Measurements from ENCODE around the gene ZNF177.
A peak's percentile ranks its signal among the peaks of the same experiment; 100 is the strongest.
"Not testable (repeated sequence)": the region's sequence is repeated elsewhere in the genome, so short reads cannot be mapped to it uniquely, and the experiment has no call there.

Gene ZNF177

DNA sequence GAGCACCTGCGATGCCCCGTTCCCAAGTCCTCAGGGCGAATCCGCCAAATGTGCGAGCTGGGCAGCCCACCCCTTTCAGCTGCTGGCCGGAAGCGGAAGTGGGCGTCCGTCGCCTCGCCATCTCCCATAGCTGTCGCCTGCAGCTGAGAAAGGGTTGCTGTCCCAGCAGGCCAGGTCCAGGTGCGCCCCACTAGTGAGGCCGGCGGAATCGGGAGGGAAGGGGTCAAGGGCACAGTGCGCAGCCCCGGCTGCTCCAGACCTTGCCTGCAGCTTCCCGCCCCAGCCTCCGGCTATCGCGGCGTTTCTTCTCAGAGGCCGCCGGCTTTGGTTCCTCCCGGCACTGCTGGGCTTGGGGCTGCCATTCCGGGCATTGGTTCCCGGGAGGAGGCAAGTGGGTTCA lies at the start of gene ZNF177:
TSS of gene ZNF177 (plus strand) at position 109 of the 400 bp plus-strand sequence. CDS start 15,299 bp downstream, outside the sequence.
- no peak for DNase-seq (ENCODE audit: low spot score)

DNA sequence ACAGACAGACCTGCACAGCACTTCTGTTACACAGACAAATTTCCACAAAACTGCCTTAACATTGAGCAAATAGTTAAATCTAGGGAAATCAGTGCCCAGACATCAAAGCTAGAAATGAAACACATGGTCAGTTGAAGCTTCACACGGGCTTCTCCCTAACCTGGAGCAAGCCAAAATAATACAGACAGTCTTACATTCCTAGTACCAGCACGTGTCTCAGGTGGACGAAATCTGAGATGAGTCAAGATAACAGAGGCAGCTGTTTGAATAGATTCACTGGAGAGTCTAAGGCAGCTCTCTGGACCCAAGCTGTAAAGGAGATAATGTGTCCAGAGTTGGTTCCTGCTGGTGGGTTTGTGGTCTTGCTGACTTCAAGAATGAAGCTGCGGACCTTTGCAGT lies 49.1 kb upstream of the ZNF177 start:
- DNase-seq (ENCODE audit: low spot score): no peak

DNA sequence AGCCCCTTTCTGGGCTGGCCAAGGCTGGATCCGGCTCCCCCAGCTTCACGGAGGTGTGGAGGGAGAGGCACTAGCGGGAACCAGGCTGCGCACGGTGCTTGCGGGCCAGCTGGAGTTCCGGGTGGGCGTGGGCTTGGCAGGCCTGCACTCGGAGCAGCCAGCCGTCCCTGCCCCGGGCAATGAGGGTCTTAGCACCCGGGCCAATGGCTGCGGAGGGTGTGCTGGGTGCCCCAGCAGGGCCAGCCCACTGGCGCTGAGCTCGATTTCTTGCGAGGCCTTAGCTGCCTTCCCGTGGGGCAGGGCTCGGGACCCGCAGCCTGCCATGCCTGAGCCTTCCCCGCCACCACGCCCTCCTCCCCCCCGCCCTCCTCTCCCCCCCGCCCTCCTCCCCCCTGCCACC lies 41.5 kb upstream of the ZNF177 start:
- no peak for DNase-seq (ENCODE audit: low spot score)

DNA sequence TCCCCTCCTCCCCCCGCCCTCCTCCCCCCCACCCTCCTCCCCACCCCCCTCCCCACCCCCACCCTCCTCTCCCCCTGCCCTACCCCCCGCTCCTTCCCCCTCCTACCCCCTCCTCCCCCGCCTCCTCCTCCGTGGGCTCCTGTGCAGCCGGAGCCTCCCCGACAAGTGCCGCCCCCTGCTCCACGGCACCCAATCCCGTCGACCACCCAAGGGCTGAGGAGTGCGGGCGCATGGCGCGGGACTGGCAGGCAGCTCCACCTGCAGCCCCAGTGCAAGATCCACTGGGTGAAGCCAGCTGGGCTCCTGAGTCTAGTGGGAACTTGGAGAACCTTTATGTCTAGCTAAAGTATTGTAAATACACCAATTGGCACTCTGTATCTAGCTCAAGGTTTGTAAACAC lies 41.1 kb upstream of the ZNF177 start:
- DNase-seq (ENCODE audit: low spot score): not testable (repeated sequence)

DNA sequence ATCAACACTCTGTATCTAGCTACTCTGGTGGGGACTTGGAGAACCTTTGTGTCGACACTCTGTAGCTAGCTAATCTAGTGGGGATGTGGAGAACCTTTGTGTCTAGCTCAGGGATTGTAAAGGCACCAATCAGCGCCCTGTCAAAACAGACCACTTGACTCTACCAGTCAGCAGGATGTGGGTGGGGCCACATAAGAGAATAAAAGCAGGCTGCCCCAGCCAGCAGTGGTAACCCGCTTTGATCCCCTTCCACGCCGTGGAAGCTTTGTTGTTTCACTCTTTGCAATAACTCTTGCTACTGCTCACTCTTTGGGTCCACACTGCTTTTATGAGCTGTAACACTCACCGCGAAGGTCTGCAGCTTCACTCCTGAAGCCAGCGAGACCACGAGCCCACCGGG lies 40.6 kb upstream of the ZNF177 start:
- DNase-seq (ENCODE audit: low spot score): not testable (repeated sequence)

DNA sequence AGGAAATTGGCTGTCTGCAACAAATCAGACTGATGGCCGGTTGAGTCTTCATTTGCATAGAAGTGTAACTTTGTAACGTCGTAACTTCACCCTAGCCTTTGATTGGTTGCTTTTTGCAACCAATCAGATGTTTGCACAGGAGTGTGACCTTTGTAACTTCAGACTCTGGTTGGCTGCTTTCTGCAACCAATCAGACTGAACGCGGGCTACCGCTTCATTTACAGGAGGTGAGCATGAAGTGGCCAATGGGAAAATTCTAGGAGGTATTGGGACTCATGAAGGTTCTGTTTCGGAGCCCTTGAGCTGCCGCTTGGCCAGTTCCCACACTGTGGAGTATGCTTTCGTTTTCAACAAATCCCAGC lies 39.3 kb upstream of the ZNF177 start:
- DNase-seq (ENCODE audit: low spot score): peak; percentile 23

DNA sequence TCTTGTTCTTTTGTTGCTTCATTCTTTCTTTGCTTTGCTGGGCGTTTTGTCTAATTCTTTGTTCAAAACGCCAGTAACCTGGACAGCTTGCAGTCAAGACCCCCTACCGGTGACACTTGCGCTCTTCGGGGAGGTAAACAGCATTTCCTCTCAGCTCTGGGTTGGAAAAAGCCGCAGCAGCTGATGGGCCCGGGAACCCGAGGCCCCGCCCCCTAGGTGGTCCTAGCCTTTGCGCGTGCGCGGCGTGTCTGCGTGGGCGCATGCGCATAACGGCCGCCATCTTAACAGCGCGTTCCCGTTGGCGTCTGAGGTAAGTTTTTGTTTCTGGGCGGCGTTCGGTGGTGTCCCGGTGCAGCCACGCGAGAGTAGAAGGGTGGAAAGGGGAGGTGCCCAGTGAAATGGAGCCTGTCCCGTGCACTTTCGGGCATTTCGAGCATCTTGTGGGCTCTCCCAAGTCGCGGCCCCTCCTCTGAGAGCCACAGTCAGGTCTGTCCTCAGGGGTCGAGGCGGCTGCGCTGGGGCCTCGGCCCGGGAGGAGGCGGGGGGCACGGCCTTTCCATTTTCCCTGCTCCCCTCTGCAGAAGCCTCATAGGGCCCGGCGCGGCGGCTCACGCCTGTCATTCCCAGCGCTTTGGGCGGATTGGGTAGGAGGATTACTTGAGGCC lies 38.8 kb upstream of the ZNF177 start, which contains the start of gene ZNF559:
TSS of gene ZNF559 (plus strand) at position 261 of the 665 bp plus-strand sequence. CDS start 14,371 bp downstream, outside the sequence.
- DNase-seq (ENCODE audit: low spot score): peak; percentile 88

DNA sequence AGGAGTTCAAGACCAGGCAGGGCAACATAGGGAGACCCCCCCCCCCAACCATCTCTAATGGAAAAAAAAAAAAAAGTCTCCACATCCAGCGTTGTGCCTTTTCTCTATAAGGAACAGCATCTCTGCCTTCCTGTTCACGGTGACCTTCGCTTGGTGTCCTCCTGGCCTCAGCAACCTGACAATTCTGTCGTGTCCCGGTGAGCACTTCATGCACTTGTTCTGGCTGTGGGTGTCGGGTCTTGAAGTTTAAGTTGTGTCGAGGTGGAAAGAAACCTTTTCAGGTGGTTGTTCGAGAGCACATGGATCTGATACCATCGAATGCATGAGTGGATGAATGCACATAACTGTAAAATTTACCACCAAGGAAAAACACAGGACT lies 38.2 kb upstream of the ZNF177 start:
- DNase-seq (ENCODE audit: low spot score): no peak

DNA sequence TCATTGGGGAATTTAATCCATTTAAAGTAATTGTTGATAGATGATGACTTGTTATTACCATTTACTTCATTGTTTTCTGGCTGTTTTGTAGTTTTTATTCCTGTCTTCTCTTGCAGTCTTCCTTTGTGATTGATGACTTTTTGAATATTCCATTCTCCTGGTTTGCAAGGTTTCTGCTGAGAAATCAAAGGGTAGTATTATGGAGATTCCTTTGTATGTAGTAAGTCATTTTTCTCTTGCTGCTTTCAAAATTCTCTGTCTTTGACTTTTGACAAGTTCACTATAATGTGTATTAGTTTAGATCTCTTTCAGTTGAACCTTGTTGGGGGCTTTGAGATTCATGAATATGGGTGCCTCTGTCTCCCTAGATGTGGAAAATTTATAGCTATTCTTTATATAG lies 32.8 kb upstream of the ZNF177 start:
- DNase-seq (ENCODE audit: low spot score): no peak

DNA sequence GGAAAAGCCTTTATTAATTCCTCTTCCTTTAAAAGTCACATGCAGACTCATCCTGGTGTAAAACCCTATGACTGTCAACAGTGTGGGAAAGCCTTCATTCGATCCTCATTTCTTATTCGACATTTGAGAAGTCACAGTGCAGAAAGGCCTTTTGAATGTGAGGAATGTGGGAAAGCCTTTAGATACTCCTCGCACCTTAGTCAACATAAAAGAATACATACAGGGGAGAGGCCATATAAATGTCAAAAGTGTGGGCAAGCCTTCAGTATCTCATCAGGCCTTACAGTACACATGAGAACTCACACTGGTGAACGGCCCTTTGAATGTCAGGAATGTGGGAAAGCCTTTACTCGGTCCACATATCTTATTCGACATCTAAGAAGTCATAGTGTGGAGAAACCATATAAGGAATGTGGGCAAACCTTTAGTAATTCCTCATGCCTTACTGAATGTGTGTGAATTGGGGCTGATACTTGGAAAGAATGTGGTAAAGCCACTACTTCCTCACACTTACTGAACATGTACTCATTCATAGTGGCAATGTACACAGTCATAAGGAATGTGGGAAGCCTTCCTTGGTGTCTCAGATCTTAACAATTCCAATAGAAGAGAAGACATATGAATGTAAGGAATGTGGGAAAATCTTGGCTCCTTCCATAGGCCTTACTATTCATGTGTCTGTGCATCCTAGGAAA lies 20.1 kb upstream of the ZNF177 start:
- no peak for DNase-seq (ENCODE audit: low spot score)

DNA sequence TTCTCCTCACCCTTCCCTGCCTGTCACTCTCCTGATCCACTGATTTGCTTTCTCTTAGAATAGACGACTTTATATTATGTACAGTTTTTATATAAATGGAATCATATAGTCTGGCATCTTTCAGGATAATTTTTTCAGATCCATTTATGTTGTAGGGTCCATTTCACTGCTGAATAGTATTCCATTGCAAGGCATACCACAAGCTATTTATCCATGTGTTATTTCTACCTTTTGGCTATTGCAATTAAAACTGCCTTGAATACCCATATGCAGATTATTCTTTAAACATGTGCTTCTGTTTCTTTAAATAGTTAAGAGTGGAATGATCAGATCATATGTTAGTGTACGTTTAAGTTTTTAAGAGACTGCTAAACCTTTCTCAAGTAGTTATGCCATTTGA lies 17.8 kb upstream of the ZNF177 start:
- DNase-seq (ENCODE audit: low spot score): no peak

DNA sequence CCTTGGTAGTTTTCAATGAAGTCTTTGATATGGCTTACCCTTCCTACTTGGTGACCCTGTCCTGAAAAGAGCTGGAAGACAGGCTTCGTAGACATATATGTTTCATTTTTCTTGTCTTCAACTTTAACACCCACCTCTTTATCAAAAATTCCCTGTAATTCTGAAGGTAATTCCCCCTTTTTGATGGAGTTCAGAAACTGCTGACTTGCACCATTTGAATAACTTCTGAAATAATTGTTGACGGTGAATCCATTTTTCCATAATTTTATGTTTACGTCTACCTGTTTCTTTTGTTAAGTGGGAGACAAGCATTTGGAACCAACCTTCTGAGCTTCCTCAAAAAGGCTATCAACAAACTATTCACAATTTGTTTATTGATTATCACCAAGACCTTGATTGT lies 14.6 kb upstream of the ZNF177 start:
- no peak for DNase-seq (ENCODE audit: low spot score)

DNA sequence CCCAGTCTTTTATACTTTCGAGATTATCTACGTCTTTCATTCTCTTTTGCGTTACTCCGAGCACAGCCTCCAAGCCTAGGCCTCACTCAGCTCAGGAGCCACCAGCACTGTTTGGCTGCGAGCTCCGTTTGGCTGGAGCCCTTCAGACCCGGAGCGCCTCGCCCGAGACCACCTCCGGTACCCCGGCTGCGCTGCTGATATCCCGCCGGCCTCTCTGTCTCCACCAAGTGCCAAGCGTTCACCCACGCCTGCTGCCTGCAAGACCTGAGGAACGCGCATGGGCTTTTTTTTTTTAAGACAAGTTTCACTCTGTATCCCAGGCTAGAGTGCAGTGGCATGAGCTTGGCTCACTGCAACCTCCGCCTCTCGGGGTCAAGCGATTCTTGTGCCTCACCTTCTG lies 14.1 kb upstream of the ZNF177 start:
- no peak for DNase-seq (ENCODE audit: low spot score)

DNA sequence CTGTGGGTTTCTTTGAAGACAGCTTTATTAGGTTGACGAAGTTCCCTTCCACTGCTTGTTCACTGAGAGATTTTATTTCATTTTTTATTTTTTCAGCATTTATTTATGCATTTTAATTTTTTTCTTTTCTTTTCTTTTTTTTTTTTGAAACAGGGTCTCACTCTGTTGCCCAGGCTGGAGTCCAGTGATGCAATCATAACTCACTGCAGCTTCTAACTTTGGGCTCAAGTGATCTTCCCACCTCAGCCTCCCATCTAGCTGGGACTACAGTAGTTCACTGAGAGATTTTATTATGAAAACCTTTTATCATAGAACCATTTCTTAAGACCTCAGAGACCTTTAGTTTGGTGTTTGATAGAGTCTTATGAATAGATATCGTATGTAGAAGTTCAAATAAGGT lies 10.3 kb upstream of the ZNF177 start:
- no peak for DNase-seq (ENCODE audit: low spot score)

DNA sequence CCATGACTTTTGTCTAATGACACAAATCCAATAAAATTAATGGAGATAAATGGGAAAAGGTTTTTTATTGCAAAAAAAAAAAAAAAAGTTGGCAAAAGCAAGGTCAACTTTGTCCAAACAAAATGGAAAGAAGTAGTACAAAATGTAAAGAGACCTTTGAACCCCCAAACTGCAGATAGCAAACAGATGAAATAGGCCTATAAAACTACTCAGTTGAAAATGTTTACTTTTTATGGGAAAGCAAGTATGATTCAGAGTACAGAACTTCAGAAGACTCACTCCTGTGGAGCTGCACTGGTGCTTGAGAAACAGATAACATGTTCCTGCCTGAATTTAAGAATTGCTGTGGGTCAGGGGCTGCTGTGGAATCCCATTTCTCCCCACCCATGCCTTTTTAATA lies 9.8 kb upstream of the ZNF177 start:
- no peak for DNase-seq (ENCODE audit: low spot score)

DNA sequence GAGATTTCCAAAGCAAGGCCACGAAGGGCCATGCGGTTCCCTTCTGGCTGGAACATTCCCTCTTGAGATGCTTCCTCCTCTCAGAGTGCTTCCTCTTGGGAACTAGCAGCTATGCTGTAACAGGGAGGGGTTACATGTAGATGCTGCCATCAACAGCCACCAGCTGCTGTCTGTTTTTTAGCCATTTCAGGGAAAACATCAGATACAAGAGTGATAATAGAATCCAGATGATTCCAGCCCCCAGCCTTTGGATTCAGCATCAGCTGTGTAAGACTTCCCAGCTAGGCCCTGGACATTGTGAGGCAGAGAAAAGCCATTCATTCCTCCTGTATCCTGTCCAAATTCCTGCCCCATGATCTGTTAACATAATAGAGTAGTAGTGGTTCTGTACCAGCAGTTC lies 8.2 kb upstream of the ZNF177 start:
- DNase-seq (ENCODE audit: low spot score): no peak

DNA sequence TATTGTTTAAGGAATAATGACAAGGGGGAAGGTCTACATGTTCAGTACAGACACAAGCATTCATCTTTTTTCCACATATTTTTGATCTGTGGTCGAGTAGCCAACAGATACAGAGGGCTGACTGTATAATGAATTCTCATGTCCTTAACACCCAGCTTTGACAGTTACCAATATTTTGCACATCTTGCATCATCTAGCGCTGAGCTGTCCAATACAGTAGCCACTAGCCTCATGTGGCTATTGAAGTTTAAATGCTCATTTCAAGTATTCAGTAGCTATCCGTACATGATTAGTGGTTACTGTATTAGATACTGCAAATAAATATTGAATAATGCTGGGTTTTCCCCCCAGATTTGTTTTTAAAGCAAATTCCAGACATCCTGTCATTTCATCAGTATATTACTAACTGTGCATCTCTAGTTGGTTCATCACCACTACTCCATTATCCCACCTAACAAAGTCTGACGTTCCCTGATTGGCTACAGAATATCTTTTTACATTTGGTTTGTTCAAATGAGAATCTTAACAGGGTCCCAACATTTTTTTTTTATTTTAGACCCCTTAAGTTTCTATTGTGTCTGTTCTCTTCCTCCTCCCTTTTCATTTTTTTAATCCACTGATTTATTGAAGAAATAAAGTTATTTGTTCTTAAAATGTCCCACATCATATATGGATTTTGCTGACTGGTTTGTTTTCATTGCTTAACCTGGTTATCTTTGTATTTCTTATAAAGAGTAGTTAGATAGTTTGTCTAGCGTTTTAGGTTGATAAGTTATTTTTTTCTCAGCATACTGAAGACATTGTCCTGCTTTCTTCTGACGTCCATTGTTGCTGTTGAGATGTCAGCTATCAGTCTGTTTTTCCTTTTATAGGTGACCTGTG lies 8.2 kb downstream of the ZNF177 start:
- no peak for DNase-seq (ENCODE audit: low spot score)

DNA sequence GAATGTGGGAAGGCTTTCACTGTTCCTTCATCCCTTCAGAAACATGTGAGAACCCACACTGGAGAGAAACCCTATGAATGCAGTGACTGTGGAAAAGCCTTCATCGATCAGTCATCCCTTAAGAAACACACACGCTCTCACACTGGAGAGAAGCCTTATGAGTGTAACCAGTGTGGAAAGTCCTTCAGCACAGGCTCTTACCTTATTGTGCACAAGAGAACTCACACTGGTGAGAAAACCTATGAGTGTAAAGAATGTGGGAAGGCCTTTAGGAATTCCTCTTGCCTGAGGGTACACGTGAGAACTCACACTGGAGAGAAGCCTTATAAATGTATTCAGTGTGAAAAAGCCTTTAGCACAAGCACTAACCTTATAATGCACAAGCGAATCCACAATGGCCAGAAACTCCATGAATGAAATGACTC lies 18.6 kb downstream of the ZNF177 start:
- DNase-seq (ENCODE audit: low spot score): no peak

DNA sequence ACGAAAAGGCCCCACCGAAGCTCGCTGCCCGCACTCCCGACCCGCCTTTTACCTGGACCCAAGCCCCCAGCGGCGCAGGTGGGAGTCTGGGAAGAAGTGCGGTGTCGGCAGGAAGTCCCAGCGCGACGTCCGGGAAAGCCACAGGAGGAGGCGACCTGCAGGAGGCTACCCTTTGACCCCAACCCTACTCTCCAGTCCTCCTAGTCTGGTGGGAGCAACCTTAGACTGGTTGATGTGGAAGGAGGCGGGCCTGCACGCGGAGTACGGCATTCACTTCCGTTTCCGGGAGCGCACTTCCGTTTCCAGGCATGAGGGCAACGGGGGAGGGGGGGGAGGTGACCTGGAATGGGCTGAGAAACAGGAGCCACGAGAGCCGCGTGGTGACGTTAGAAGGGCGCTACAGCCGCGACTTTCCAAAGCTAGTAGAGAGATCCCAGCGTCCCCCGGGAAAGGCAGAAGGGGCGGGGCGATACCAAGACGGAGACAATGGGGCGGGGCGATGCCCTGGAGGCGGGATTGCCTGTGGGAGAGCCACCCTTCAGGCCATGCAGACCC lies 44.1 kb downstream of the ZNF177 start:
- DNase-seq (ENCODE audit: low spot score): peak; percentile 45

DNA sequence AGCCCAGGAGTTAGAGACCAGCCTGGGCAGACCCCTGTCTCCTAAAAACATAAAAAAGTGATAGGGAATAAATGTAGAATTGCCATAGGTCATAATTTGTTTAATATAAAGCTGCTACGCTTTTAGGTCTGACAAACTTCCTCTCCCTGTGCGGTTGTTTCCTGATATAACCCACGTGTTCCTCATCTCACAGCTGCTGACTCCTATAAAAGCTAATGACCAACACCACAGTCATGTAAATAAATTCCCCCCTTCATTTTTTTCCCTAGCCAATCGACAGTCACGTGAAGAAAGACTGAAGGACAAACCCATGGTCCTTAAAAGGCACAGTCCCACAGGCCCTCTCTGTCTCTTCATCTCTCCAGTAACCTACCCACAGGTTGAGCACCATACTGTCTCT lies 45.0 kb downstream of the ZNF177 start:
- no peak for DNase-seq (ENCODE audit: low spot score)

DNA sequence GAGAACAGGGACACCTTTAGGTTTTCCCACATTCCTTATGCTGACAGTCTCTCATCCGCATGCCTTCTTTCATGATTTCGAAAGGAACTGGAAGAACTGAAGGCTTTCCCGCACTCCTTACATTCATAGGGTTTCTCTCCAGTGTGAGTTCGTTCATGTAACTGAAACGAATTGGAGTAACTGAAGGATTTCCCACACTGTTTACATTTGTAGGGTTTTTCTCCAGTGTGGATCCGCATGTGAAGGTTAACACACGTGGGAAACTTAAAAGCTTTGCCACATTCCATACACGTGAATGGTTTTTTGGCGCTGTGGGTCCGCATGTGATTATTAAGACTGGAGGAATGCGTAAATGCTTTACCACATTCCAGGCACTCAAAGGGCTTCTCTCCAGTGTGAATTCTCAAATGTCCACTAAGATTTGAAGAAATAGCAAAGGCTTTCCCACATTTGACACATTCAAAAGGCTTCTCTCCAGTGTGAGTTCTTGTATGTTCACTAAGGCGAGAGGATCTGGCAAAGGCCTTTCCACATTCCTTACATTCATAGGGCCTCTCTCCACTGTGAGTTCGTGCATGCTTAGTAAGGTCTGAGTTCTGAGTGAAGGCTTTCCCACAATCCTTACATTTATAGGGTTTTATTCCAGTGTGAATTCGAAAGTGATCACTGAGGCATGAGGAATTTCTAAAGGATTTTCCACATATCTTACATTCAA lies 50.6 kb downstream of the ZNF177 start:
- no peak for DNase-seq (ENCODE audit: low spot score)

DNA sequence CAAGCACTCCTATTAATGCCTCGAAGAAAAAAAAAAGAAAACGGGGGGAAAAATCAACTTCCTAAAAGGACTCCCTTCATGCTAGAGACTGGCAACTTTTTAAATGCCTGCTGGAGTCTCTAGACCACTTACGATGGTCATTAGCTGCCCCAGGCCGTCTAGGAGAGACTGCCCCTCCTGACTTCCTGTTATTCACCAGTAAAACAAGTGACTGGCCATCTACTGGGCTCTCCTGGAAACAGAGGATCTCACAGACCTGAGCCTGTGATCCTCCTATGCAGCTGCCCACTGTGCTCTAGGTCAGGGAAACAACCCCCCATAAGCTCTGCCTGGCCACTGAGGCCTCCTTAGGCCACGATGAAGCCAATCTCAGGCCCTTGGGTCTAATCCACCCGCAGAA lies 65.1 kb downstream of the ZNF177 start:
- DNase-seq (ENCODE audit: low spot score): no peak
